SK-N-MC (cell line): ENCODE results near the gene ACAP2.

ENCODE experiments used
- EZH2 ChIP-seq: fragments of 200-600 bp; sonication (generic); IDR thresholded peaks from one replicate; pipeline ENCODE4 v1.6.1; 2017; ENCODE audit warnings: antibody characterized with exemption
- FOXP2 ChIP-seq: optimal IDR thresholded peaks from 2 replicates; pipeline ENCODE3; 2011; ENCODE audit warnings: mild to moderate bottlenecking, moderate library complexity; ENCODE audit not compliant: insufficient read depth; ENCODE audit errors: extremely low read length, control extremely low read depth
- POLR2AphosphoS5 ChIP-seq: IDR thresholded peaks from 2 replicates; pipeline ENCODE4 v1.6.1; 2012; ENCODE audit warnings: mild to moderate bottlenecking, low read depth, low read length, borderline replicate concordance

- TF ChIP-seq EZH2 (no peak), POLR2AphosphoS5 (no peak), FOXP2 (no peak)
These were observed 140.4 kb downstream of the ACAP2 start for GRCh38 chr3:195302431-195302830.
